Liver (tissue), 3 donors: ENCODE results near the gene SPATA31D4.

Source experiments
- EGR1 ChIP-seq, 2 donors: IDR thresholded peaks; 2 replicates each; pipeline ENCODE4 v1.6.1; 2016 to 2018; ENCODE audit warnings: antibody characterized with exemption in 2 of 2, low read depth in 2 of 2
- FOXA1 ChIP-seq: IDR thresholded peaks from 2 replicates; pipeline ENCODE4 v1.6.1; 2016; ENCODE audit warnings: antibody characterized with exemption
- HNF4G ChIP-seq: IDR thresholded peaks from 2 replicates; pipeline ENCODE4 v1.6.1; 2016; ENCODE audit warnings: antibody characterized with exemption
- JUND ChIP-seq, 2 donors: IDR thresholded peaks; 2 replicates each; pipeline ENCODE4 v1.6.1; 2016; ENCODE audit warnings: antibody characterized with exemption in 2 of 2
- NR2F2 ChIP-seq: IDR thresholded peaks from 2 replicates; pipeline ENCODE4 v1.6.1; 2016; ENCODE audit warnings: antibody characterized with exemption
- RAD21 ChIP-seq, 2 donors: IDR thresholded peaks; 2 replicates each; pipeline ENCODE4 v1.6.1; 2016; ENCODE audit warnings: antibody characterized with exemption in 2 of 2, mild to moderate bottlenecking in 2 of 2
- RXRA ChIP-seq, 2 donors: IDR thresholded peaks; 2 replicates each; pipeline ENCODE4 v1.6.1; 2017 to 2018; ENCODE audit warnings: antibody characterized with exemption in 2 of 2, mild to moderate bottlenecking in 1 of 2
- SP1 ChIP-seq: IDR thresholded peaks from 2 replicates; pipeline ENCODE4 v1.6.1; 2018; ENCODE audit warnings: antibody characterized with exemption, mild to moderate bottlenecking
- TAF1 ChIP-seq: conservative IDR thresholded peaks from 2 replicates; pipeline ENCODE4 v1.6.1; 2016; ENCODE audit warnings: antibody characterized with exemption, mild to moderate bottlenecking
- YY1 ChIP-seq: IDR thresholded peaks from 2 replicates; pipeline ENCODE4 v1.6.1; 2016; ENCODE audit warnings: antibody characterized with exemption, mild to moderate bottlenecking
- TF ChIP-seq, protein P1 (sequence below): fragments of 150-350 bp; IDR thresholded peaks from 2 replicates; pipeline ENCODE4 v1.5.1; 2017; ENCODE audit warnings: improper control_type of control experiment, low read depth, low read length; ENCODE audit not compliant: missing input control
- TF ChIP-seq, protein P2 (sequence below): IDR thresholded peaks from 2 replicates; pipeline ENCODE4 v1.6.1; 2016; ENCODE audit warnings: antibody characterized with exemption, mild to moderate bottlenecking
- TF ChIP-seq, protein P3 (sequence below): IDR thresholded peaks from 2 replicates; pipeline ENCODE4 v1.6.1; 2016; ENCODE audit warnings: antibody characterized with exemption
- donor health status: healthy.
- donor health status: healthy.

DNA sequence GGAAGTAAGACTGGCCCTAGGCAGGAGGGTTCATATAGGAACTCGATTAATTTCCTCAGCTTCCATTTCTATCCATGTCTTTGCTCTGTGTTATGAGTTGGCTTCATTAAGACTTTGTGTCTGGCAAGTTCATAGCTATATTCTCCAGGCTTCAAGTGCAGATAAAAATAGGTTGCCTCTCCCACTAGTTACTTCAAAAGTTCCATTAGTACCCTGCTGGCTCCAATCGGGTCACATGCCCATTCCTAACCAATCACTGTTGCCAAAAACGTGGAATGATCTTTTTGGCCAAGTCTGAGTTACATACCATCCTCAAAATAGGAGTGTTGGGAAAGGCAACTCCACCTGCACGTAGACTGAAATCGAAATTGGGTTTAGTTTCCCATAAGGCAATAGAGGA, 46.5 kb downstream of the SPATA31D4 start:
- TF ChIP-seq, protein P1, sequence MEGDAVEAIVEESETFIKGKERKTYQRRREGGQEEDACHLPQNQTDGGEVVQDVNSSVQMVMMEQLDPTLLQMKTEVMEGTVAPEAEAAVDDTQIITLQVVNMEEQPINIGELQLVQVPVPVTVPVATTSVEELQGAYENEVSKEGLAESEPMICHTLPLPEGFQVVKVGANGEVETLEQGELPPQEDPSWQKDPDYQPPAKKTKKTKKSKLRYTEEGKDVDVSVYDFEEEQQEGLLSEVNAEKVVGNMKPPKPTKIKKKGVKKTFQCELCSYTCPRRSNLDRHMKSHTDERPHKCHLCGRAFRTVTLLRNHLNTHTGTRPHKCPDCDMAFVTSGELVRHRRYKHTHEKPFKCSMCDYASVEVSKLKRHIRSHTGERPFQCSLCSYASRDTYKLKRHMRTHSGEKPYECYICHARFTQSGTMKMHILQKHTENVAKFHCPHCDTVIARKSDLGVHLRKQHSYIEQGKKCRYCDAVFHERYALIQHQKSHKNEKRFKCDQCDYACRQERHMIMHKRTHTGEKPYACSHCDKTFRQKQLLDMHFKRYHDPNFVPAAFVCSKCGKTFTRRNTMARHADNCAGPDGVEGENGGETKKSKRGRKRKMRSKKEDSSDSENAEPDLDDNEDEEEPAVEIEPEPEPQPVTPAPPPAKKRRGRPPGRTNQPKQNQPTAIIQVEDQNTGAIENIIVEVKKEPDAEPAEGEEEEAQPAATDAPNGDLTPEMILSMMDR: no peak
- TF ChIP-seq EGR1 (IDR thresholded peaks at IDR 0.05; ENCODE audit: low read depth in 2 of 2) (no peak), FOXA1 (no peak), NR2F2 (no peak), JUND (IDR thresholded peaks at IDR 0.05) (no peak), TAF1 (no peak), YY1 (no peak), RAD21 (IDR thresholded peaks at IDR 0.05) (no peak), HNF4G (no peak), SP1 (no peak), RXRA (IDR thresholded peaks at IDR 0.05) (no peak)
- TF ChIP-seq, protein P2, sequence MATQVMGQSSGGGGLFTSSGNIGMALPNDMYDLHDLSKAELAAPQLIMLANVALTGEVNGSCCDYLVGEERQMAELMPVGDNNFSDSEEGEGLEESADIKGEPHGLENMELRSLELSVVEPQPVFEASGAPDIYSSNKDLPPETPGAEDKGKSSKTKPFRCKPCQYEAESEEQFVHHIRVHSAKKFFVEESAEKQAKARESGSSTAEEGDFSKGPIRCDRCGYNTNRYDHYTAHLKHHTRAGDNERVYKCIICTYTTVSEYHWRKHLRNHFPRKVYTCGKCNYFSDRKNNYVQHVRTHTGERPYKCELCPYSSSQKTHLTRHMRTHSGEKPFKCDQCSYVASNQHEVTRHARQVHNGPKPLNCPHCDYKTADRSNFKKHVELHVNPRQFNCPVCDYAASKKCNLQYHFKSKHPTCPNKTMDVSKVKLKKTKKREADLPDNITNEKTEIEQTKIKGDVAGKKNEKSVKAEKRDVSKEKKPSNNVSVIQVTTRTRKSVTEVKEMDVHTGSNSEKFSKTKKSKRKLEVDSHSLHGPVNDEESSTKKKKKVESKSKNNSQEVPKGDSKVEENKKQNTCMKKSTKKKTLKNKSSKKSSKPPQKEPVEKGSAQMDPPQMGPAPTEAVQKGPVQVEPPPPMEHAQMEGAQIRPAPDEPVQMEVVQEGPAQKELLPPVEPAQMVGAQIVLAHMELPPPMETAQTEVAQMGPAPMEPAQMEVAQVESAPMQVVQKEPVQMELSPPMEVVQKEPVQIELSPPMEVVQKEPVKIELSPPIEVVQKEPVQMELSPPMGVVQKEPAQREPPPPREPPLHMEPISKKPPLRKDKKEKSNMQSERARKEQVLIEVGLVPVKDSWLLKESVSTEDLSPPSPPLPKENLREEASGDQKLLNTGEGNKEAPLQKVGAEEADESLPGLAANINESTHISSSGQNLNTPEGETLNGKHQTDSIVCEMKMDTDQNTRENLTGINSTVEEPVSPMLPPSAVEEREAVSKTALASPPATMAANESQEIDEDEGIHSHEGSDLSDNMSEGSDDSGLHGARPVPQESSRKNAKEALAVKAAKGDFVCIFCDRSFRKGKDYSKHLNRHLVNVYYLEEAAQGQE: no peak
- TF ChIP-seq, protein P3, sequence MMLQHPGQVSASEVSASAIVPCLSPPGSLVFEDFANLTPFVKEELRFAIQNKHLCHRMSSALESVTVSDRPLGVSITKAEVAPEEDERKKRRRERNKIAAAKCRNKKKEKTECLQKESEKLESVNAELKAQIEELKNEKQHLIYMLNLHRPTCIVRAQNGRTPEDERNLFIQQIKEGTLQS: no peak
